OCI-LY7 (cell line): ENCODE data around the gene GNG12. TPM values are rescaled to one million over a fixed set of nuclear protein-coding genes. Genes with fewer than 3 reads are reported as not detected.

ENCODE experiments used
- BruUV-seq: library from RNA; stranded (reverse); fragments of 400-500 nt; replicated peaks from 2 replicates; lab custom pipeline; 2021; lab: Mats Ljungman, UMichigan
- CTCF ChIA-PET: fragments of 300-600 bp; sonication (Branson Sonifier 250); formaldehyde crosslinking; loops from one replicate; lab custom pipeline; 2022; ENCODE audit warnings: antibody characterized with exemption; ENCODE audit not compliant: unreplicated experiment; lab: Charles Lee
- POLR2A ChIA-PET: fragments of 300-600 bp; sonication (Branson Sonifier 250); formaldehyde crosslinking; loops from one replicate; lab custom pipeline; 2022; ENCODE audit warnings: antibody characterized with exemption; lab: Charles Lee
- DNase-seq: peaks from one replicate; pipeline ENCODE4 v3.0.0-alpha.2; 2015; ENCODE audit warnings: low spot score
- H2AFZ ChIP-seq: fragments of 200-600 bp; sonication (generic), shearing (Covaris generic); 2 replicates; pipeline ENCODE4 v1.6.1; 2014; ENCODE audit warnings: mild to moderate bottlenecking, antibody characterized with exemption, low read length, moderate library complexity
- H3K27ac ChIP-seq: fragments of 200-600 bp; sonication (generic); 2 replicates; pipeline ENCODE4 v1.5.1; 2014; ENCODE audit warnings: mixed run types, low read depth, mild to moderate bottlenecking, moderate library complexity, low read length, inconsistent platforms; ENCODE audit not compliant: poor library complexity, severe bottlenecking
- H3K36me3 ChIP-seq: fragments of 200-600 bp; sonication (generic); 2 replicates; pipeline ENCODE4 v1.6.1; 2014; ENCODE audit warnings: mild to moderate bottlenecking, antibody characterized with exemption, low read length, moderate library complexity, mixed read lengths; ENCODE audit not compliant: insufficient read depth
- H3K4me1 ChIP-seq: fragments of 200-600 bp; sonication (generic); 2 replicates; pipeline ENCODE4 v1.5.1; 2014; ENCODE audit warnings: mild to moderate bottlenecking, low read length; ENCODE audit not compliant: insufficient read depth, poor library complexity, severe bottlenecking
- H3K4me2 ChIP-seq: fragments of 200-600 bp; sonication (generic); 2 replicates; pipeline ENCODE4 v1.6.1; 2014; ENCODE audit warnings: mild to moderate bottlenecking, low read length
- H3K4me3 ChIP-seq: fragments of 200-600 bp; sonication (generic); 2 replicates; pipeline ENCODE4 v1.5.1; 2014; ENCODE audit warnings: mild to moderate bottlenecking, low read depth, low read length; ENCODE audit not compliant: poor library complexity, severe bottlenecking
- H3K79me2 ChIP-seq: fragments of 200-600 bp; sonication (generic); 2 replicates; pipeline ENCODE4 v1.6.1; 2016; ENCODE audit warnings: low read depth, mild to moderate bottlenecking, low read length, moderate library complexity, mixed read lengths; ENCODE audit not compliant: insufficient read depth
- H3K9me2 ChIP-seq: fragments of 200-600 bp; sonication (generic); 2 replicates; pipeline ENCODE4 v1.6.1; 2016; ENCODE audit warnings: mild to moderate bottlenecking, low read length, mixed read lengths; ENCODE audit not compliant: insufficient read depth
- H3K9me3 ChIP-seq: fragments of 200-600 bp; sonication (generic); 2 replicates; pipeline ENCODE4 v1.6.1; 2014; ENCODE audit warnings: mild to moderate bottlenecking, mixed run types, low read length, mixed read lengths
- H4K20me1 ChIP-seq: fragments of 200-600 bp; sonication (generic); 2 replicates; pipeline ENCODE4 v1.6.1; 2014; ENCODE audit warnings: mild to moderate bottlenecking, antibody characterized with exemption, low read length, moderate library complexity, mixed read lengths; ENCODE audit not compliant: insufficient read depth
- EZH2phosphoT487 ChIP-seq: fragments of 200-600 bp; sonication (generic); IDR thresholded peaks from 2 replicates; pipeline ENCODE4 v1.6.1; 2018; ENCODE audit warnings: low read depth, borderline replicate concordance, mild to moderate bottlenecking, mixed run types, antibody characterized with exemption, low read length, moderate library complexity, mixed read lengths
- intact Hi-C: fragments of 100-400 bp; cut with micrococcal nuclease; formaldehyde crosslinking; loops from one replicate; pipeline ENCODE4 v1.10.0; 2022; ENCODE audit not compliant: unreplicated experiment
- total RNA-seq, 2 experiments: library from RNA; depleted of rRNA in 1 of 2; stranded (reverse); fragments of >200 nt in 1 of 2; shearing (Covaris generic) in 1 of 2; gene quantifications; 2 replicates each; pipeline ENCODE4 v1.2.3, GENCODE V29; 2014 to 2022
- TF ChIP-seq, protein P1 (sequence below): fragments of 200-600 bp; sonication (generic); conservative IDR thresholded peaks from 2 replicates; pipeline ENCODE4 v1.5.1; 2014; ENCODE audit warnings: mild to moderate bottlenecking, antibody characterized with exemption, low read length, moderate library complexity, mixed read lengths

Gene GNG12
- total RNA-seq, 2 experiments from 2014 or later: 0.10 TPM; not detected in 1

DNA sequence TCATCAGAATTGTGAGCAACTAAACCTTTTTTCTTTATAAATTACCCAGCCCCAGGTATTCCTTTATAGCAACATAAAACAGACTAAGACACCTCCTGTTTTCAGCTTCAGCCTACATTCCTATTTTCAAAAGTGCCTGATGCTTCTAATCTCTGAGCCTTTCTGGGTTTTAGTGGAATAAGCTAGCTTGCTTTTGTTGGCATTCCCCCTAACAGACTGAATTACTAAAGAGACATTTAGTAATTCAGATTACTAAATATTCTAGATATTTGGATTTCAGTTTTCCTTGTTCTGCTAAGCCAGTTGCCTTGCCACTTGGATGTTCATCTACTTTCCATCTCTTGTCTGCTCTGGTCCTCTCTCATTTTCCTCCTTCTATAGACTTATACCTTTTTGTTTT is 10.5 kb upstream of the GNG12 start:
- H4K20me1 ChIP-seq: no peaks in the 10 kb centered on the region
- ChIA-PET CTCF (no interaction called here), POLR2A (no interaction called here)
- intact Hi-C loops: no loop called here
- H3K36me3 ChIP-seq: no peaks in the 10 kb centered on the region
- H3K27ac ChIP-seq: no peak overlapping the region
- no peaks in the 10 kb centered on the region for H3K4me1 ChIP-seq
- no peak for DNase-seq
- BruUV-seq: no TSS peak
- H3K4me2 ChIP-seq: no peak overlapping the region
- TF ChIP-seq, protein P1, sequence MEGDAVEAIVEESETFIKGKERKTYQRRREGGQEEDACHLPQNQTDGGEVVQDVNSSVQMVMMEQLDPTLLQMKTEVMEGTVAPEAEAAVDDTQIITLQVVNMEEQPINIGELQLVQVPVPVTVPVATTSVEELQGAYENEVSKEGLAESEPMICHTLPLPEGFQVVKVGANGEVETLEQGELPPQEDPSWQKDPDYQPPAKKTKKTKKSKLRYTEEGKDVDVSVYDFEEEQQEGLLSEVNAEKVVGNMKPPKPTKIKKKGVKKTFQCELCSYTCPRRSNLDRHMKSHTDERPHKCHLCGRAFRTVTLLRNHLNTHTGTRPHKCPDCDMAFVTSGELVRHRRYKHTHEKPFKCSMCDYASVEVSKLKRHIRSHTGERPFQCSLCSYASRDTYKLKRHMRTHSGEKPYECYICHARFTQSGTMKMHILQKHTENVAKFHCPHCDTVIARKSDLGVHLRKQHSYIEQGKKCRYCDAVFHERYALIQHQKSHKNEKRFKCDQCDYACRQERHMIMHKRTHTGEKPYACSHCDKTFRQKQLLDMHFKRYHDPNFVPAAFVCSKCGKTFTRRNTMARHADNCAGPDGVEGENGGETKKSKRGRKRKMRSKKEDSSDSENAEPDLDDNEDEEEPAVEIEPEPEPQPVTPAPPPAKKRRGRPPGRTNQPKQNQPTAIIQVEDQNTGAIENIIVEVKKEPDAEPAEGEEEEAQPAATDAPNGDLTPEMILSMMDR: no peak
- no peak for TF ChIP-seq EZH2phosphoT487
- no peaks in the 10 kb centered on the region for H3K9me3 ChIP-seq
- H3K9me2 ChIP-seq: no peaks in the 10 kb centered on the region
- no peaks in the 10 kb centered on the region for H3K79me2 ChIP-seq
- no peak overlapping the region for H3K4me3 ChIP-seq
- no peak overlapping the region for H2AFZ ChIP-seq

DNA sequence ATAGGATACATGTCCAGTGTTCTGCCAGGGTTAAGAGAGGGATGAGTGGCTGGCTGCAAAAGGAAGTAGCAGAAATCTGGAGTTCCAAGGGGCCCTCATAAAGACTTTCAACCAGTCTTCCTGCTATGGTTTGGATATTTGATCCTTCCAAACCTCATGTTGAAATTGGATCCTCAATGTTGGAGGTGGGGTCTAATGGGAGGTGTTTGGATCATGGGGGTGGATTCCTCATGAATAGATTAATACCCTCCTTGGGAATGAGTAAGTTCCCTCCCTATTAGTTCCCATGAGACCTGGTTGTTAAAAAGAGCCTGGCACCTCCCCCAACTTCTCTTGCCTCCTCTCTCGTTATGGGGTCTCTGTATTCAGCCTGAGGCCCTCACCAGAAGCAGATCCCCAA is 10.1 kb upstream of the GNG12 start:
- Histone ChIP-seq H2AFZ (no peak overlapping the region), H3K4me2 (no peak overlapping the region), H3K9me3 (no peaks in the 10 kb centered on the region), H3K9me2 (no peaks in the 10 kb centered on the region), H3K79me2 (no peaks in the 10 kb centered on the region), H3K4me3 (no peak overlapping the region), H3K36me3 (no peaks in the 10 kb centered on the region), H3K4me1 (no peaks in the 10 kb centered on the region), H3K27ac (no peak overlapping the region), H4K20me1 (no peaks in the 10 kb centered on the region)
- no peak for TF ChIP-seq EZH2phosphoT487
- TF ChIP-seq, protein P1: no peak
- CTCF ChIA-PET: no interaction called here
- POLR2A ChIA-PET: no interaction called here
- BruUV-seq: no TSS peak
- intact Hi-C loops: no loop called here
- no peak for DNase-seq

DNA sequence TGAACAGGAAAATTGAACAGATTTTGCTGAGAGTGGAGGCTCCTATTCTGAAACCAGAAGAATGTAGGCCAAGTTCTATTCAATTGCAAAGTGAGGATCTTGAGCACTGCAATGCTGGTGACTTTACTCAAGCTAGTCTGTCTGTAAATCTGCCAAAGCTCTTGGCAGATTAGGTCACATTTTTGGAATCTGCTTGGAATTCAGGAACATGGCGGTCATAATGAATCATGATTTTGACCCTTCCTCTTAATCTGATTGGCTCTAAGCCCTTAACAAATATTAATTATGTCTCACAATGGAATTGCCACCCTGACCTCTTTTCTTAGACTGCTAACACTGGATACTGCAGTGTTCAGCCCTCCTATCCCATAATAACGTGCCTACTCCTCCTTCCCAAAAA is 7.2 kb upstream of the GNG12 start:
- Histone ChIP-seq H3K9me2 (no peaks in the 10 kb centered on the region), H2AFZ (no peak overlapping the region), H3K4me3 (no peak overlapping the region), H3K27ac (no peak overlapping the region), H3K4me2 (no peak overlapping the region), H3K36me3 (no peaks in the 10 kb centered on the region), H4K20me1 (no peaks in the 10 kb centered on the region), H3K79me2 (no peaks in the 10 kb centered on the region), H3K9me3 (no peaks in the 10 kb centered on the region), H3K4me1 (no peaks in the 10 kb centered on the region)
- CTCF ChIA-PET: no interaction called here
- POLR2A ChIA-PET: no interaction called here
- no peak for DNase-seq
- TF ChIP-seq EZH2phosphoT487: no peak
- TF ChIP-seq, protein P1: no peak
- intact Hi-C loops: no loop called here
- no TSS peak for BruUV-seq
